ENCODE results near the gene C3orf18. TPM values are rescaled to one million over a fixed set of nuclear protein-coding genes. Genes with fewer than 3 reads are reported as not detected.

Gene C3orf18
- total and polyA plus RNA-seq, 9 of the 15 experiments (the other 6 are each of a cell fraction or from before 2014, with no cell fraction given), result 0.01 to 2.3 (median 0.94) TPM

DNA sequence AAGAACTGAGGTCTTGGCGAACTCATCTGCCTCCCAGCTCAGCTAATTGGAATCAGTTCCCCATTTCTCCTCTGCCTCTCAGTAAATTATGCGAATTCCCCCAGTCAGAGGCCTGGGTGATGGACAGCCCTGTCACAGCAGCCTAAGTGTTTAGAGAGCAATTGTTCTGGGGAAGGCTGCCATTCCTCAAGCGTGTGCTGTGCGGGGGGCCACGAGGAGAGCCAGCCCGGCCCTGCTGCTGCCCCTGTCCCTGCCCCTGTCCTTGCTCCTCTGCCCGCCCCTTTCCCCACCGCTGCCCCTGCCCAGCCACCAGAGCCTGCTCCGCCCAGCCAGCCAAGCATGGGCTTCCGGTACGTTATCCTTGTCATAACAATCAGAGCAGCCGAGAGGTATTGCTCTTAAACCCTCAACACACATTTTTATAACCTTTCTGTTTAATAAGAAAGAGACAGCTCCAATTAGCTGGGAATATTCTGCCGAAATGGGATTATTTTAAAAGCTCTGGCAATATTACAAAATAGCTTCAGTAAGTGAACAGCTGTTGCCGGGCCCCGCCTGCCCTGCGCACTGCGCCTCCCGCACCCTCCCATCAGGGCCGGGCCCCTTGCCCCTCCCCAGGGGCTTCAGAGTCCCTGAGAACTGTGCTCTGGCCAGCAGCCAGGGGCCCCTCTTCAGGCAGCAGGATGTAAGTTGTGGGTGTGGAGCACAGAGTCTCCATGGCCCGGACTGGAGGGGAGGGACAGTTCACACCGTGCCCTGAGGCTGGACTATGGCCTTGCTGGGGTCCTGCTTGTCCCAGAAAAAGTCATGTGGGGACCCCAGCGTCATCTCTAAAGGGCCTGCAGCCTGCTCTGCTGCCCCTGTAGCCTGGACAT lies 51.7 kb downstream of the C3orf18 start:
- in situ Hi-C loops (cut with MboI), result no loop called here
- no peak overlapping the region for H3K4me2 ChIP-seq (ENCODE audit: insufficient read depth, low read length)
- FAIRE-seq, result no peak
- H3K4me3 ChIP-seq, result no peak overlapping the region
- H3K9me3 ChIP-seq (replicated peaks; ENCODE audit: control insufficient read depth, insufficient read depth, low read depth, low read length), result no peaks in the 10 kb centered on the region
- H3K36me3 ChIP-seq (ENCODE audit: control insufficient read depth, insufficient read depth, low read length), result no peaks in the 10 kb centered on the region
- ChIA-PET POLR2A (no interaction called here), CTCF (ENCODE audit: low intra/inter-chr PET ratio) (interaction anchor here (0.6 to 1.4 kb wide), 2 partner anchors 26 to 101 kb away, joined by 3 read pairs; no protein-coding TSS in a partner anchor)
- DNase-seq (ENCODE audit: extremely low read depth in 1 of 4, low spot score in 3 of 4), result peak; percentile 20 to 57 (median 40)
- no peak overlapping the region for H2AFZ ChIP-seq (ENCODE audit: low read depth, low read length)
- H3K27me3 ChIP-seq (ENCODE audit: control insufficient read depth in 2 of 2, insufficient read depth in 2 of 2, low read length in 2 of 2), result peaks cover 0 to 36% of the 10 kb centered on the region in 2 experiments; a peak in 2 of 5 replicates
- no peaks in the 10 kb centered on the region for H3K79me2 ChIP-seq (ENCODE audit: control insufficient read depth, insufficient read depth, low read length)
- BruUV-seq (replicated peaks), result no TSS peak
- H3K9ac ChIP-seq (ENCODE audit: insufficient read depth in 1 of 2, low read depth in 2 of 2, low read length in 2 of 2), result peak overlapping the region in 1 of 2 experiments; percentile 45; a peak in 1 of 4 replicates
- intact Hi-C loops (cut with micrococcal nuclease), result no loop called here
- WGBS (ENCODE audit: insufficient coverage, low coverage, missing lambda C conversion rate), result 3% methylated on average over 12 of the region's 22 CpGs
- no peak overlapping the region for H3K27ac ChIP-seq (ENCODE audit: extremely low read depth, low read depth, low read length)
- H3K4me1 ChIP-seq (replicated peaks in 1 of 2; ENCODE audit: control insufficient read depth in 2 of 2, insufficient read depth in 2 of 2, low read length in 2 of 2), result peaks cover 0 to 12% of the 10 kb centered on the region in 2 experiments; a peak in 3 of 5 replicates
- H3K9me1 ChIP-seq (ENCODE audit: control insufficient read depth, insufficient read depth, low read length), result no peaks in the 10 kb centered on the region
- peak; percentile 69 for ATAC-seq
- H4K20me1 ChIP-seq (replicated peaks; ENCODE audit: control insufficient read depth, insufficient read depth, low read length), result no peaks in the 10 kb centered on the region
- TF ChIP-seq NFIC (IDR thresholded peaks at IDR 0.05) (peak; percentile 61), MTA1 (IDR thresholded peaks at IDR 0.05; ENCODE audit: borderline replicate concordance) (no peak), NRF1 (conservative IDR thresholded peaks at IDR 0.05 in 1 of 2, IDR thresholded peaks at IDR 0.05 in 1 of 2) (peak in 1 of 2 experiments; percentile 33; a peak in 1 of 4 replicates), MEIS2 (IDR thresholded peaks at IDR 0.05; ENCODE audit: partially characterized antibody) (peak; percentile 35), JUN (IDR thresholded peaks at IDR 0.05; ENCODE audit: borderline replicate concordance, low read depth, low read length) (no peak), JUN (CRISPR knock-in tag; IDR thresholded peaks at IDR 0.05; ENCODE audit: borderline replicate concordance) (no peak), SPI1 (IDR thresholded peaks at IDR 0.05; ENCODE audit: borderline replicate concordance, low read depth, low read length) (peak; percentile 56; the same call in 1 of the 2 replicates)
- TF ChIP-seq, protein P1, sequence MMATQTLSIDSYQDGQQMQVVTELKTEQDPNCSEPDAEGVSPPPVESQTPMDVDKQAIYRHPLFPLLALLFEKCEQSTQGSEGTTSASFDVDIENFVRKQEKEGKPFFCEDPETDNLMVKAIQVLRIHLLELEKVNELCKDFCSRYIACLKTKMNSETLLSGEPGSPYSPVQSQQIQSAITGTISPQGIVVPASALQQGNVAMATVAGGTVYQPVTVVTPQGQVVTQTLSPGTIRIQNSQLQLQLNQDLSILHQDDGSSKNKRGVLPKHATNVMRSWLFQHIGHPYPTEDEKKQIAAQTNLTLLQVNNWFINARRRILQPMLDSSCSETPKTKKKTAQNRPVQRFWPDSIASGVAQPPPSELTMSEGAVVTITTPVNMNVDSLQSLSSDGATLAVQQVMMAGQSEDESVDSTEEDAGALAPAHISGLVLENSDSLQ (IDR thresholded peaks at IDR 0.05), result peak; percentile 85
- TF ChIP-seq, protein P2, sequence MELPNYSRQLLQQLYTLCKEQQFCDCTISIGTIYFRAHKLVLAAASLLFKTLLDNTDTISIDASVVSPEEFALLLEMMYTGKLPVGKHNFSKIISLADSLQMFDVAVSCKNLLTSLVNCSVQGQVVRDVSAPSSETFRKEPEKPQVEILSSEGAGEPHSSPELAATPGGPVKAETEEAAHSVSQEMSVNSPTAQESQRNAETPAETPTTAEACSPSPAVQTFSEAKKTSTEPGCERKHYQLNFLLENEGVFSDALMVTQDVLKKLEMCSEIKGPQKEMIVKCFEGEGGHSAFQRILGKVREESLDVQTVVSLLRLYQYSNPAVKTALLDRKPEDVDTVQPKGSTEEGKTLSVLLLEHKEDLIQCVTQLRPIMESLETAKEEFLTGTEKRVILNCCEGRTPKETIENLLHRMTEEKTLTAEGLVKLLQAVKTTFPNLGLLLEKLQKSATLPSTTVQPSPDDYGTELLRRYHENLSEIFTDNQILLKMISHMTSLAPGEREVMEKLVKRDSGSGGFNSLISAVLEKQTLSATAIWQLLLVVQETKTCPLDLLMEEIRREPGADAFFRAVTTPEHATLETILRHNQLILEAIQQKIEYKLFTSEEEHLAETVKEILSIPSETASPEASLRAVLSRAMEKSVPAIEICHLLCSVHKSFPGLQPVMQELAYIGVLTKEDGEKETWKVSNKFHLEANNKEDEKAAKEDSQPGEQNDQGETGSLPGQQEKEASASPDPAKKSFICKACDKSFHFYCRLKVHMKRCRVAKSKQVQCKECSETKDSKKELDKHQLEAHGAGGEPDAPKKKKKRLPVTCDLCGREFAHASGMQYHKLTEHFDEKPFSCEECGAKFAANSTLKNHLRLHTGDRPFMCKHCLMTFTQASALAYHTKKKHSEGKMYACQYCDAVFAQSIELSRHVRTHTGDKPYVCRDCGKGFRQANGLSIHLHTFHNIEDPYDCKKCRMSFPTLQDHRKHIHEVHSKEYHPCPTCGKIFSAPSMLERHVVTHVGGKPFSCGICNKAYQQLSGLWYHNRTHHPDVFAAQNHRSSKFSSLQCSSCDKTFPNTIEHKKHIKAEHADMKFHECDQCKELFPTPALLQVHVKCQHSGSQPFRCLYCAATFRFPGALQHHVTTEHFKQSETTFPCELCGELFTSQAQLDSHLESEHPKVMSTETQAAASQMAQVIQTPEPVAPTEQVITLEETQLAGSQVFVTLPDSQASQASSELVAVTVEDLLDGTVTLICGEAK (IDR thresholded peaks at IDR 0.05), result no peak
- TF ChIP-seq, protein P2 (CRISPR knock-in tag; IDR thresholded peaks at IDR 0.05), result no peak
